H1 (cell line): ENCODE measurements around the gene TEAD1. TPM values are rescaled to one million over a fixed set of nuclear protein-coding genes. Genes with fewer than 3 reads are reported as not detected.

Source experiments
- BACH1 ChIP-seq: IDR thresholded peaks from 2 replicates; pipeline ENCODE4 v1.6.1; 2012; ENCODE audit warnings: low read length, improper control_type of control experiment
- BCL11A ChIP-seq, 2 experiments: IDR thresholded peaks; one replicate each; pipeline ENCODE4 v1.6.1; 2011; ENCODE audit warnings: low read depth in 2 of 2, low read length in 2 of 2, mild to moderate bottlenecking in 2 of 2
- CBX5 ChIP-seq: fragments of 300-800, 300-1000 bp; sonication (generic); IDR thresholded peaks from 2 replicates; pipeline ENCODE4 v1.7.1; 2016; ENCODE audit warnings: antibody characterized with exemption, low read length, low read depth
- CBX8 ChIP-seq: fragments of 300-800, 300-1000 bp; sonication (generic); IDR thresholded peaks from 2 replicates; pipeline ENCODE4 v1.7.1; 2016; ENCODE audit warnings: low read depth, low read length, borderline replicate concordance
- CHD2 ChIP-seq: IDR thresholded peaks from 2 replicates; pipeline ENCODE4 v1.6.1; 2012; ENCODE audit warnings: low read length, improper control_type of control experiment
- CREB1 ChIP-seq: IDR thresholded peaks from 2 replicates; pipeline ENCODE4 v1.6.1; 2012; ENCODE audit warnings: inconsistent platforms
- EGR1 ChIP-seq: IDR thresholded peaks from 2 replicates; pipeline ENCODE4 v1.6.1; 2011; ENCODE audit warnings: low read depth, low read length, borderline replicate concordance
- GABPA ChIP-seq: IDR thresholded peaks from 2 replicates; pipeline ENCODE4 v1.6.1; 2011; ENCODE audit warnings: mild to moderate bottlenecking, low read length, moderate library complexity, borderline replicate concordance; ENCODE audit not compliant: insufficient read depth
- GTF2F1 ChIP-seq: IDR thresholded peaks from 2 replicates; pipeline ENCODE4 v1.6.1; 2012; ENCODE audit warnings: low read depth, low read length, improper control_type of control experiment, borderline replicate concordance
- HDAC2 ChIP-seq, 2 experiments: fragments of 300-600 bp in 1 of 2; sonication (generic) in 1 of 2; IDR thresholded peaks; 2 replicates each; pipeline ENCODE4 v1.6.1; 2011 to 2012; ENCODE audit warnings: low read depth in 2 of 2, low read length in 2 of 2, mild to moderate bottlenecking in 2 of 2, moderate library complexity in 2 of 2, borderline replicate concordance in 1 of 2, inconsistent platforms in 1 of 2
- JUN ChIP-seq: IDR thresholded peaks from 2 replicates; pipeline ENCODE4 v1.6.1; 2011; ENCODE audit warnings: low read depth, mild to moderate bottlenecking, improper control_type of control experiment, low read length
- NANOG ChIP-seq: IDR thresholded peaks from 2 replicates; pipeline ENCODE4 v1.6.1; 2011; ENCODE audit warnings: low read length, low read depth, mild to moderate bottlenecking, inconsistent platforms; ENCODE audit not compliant: insufficient read depth, poor library complexity, severe bottlenecking
- POLR2A ChIP-seq, 2 experiments: IDR thresholded peaks; 1 replicate in 1 of 2; 2 replicates in 1 of 2; pipeline ENCODE4 v1.6.1; 2011; ENCODE audit warnings: low read depth in 2 of 2, low read length in 2 of 2, mild to moderate bottlenecking in 2 of 2; ENCODE audit errors: control extremely low read depth in 1 of 2
- POU5F1 ChIP-seq: IDR thresholded peaks from 2 replicates; pipeline ENCODE4 v1.6.1; 2011; ENCODE audit warnings: low read depth, mild to moderate bottlenecking, low read length, moderate library complexity
- RBBP5 ChIP-seq: IDR thresholded peaks from 2 replicates; pipeline ENCODE4 v1.7.1; 2012; ENCODE audit warnings: low read depth, mild to moderate bottlenecking, inconsistent platforms, low read length, moderate library complexity, borderline replicate concordance
- RNF2 ChIP-seq: fragments of 200-900, 300-1000 bp; sonication (generic); IDR thresholded peaks from 2 replicates; pipeline ENCODE4 v1.7.1; 2016; ENCODE audit warnings: borderline replicate concordance, low read depth, mild to moderate bottlenecking, antibody characterized with exemption, low read length; ENCODE audit not compliant: poor library complexity, severe bottlenecking; ENCODE audit errors: missing control alignments
- RXRA ChIP-seq: IDR thresholded peaks from 2 replicates; pipeline ENCODE4 v1.6.1; 2011; ENCODE audit warnings: low read depth, mild to moderate bottlenecking, low read length, moderate library complexity; ENCODE audit not compliant: insufficient read depth
- SAP30 ChIP-seq: fragments of 300-600 bp; sonication (generic); IDR thresholded peaks from 2 replicates; pipeline ENCODE4 v1.7.1; 2012; ENCODE audit warnings: low read length, moderate library complexity, mild to moderate bottlenecking, inconsistent platforms; ENCODE audit not compliant: insufficient read depth, insufficient replicate concordance
- SUZ12 ChIP-seq: fragments of 200-600 bp; sonication (generic); IDR thresholded peaks from 2 replicates; pipeline ENCODE4 v1.6.1; 2012; ENCODE audit warnings: mild to moderate bottlenecking, inconsistent platforms, low read length, moderate library complexity, mixed read lengths
- TAF1 ChIP-seq: IDR thresholded peaks from 2 replicates; pipeline ENCODE4 v1.6.1; 2011; ENCODE audit warnings: mild to moderate bottlenecking, low read depth, low read length
- USF2 ChIP-seq: IDR thresholded peaks from 2 replicates; pipeline ENCODE4 v1.6.1; 2011; ENCODE audit warnings: low read length, improper control_type of control experiment
- ZNF274 ChIP-seq: IDR thresholded peaks from 2 replicates; pipeline ENCODE4 v1.7.0; 2012; ENCODE audit warnings: low read length, borderline replicate concordance; ENCODE audit errors: extremely low read depth
- polyA plus RNA-seq, 7 experiments: library from polyadenylated mRNA; depleted of rRNA in 3 of 7; stranded (reverse) in 5 of 7; unstranded in 2 of 7; fragments of >200 nt in 5 of 7; fragments of 200-250 nt in 2 of 7; gene quantifications; 1 replicate in 5 of 7; 2 replicates in 1 of 7; 4 replicates in 1 of 7; pipeline versions ENCODE4 v1.2.1 to v1.2.3, GENCODE V29; 2011 to 2013; ENCODE audit warnings: missing spikeins in 2 of 7, mixed read lengths in 2 of 7
- total RNA-seq: library from RNA; stranded (reverse); fragmentation: NEBNext Ultra II Directional; extraction: Animal tissue kit (Norgen Biotek cat#: 25700); gene quantifications from 2 replicates; pipeline ENCODE4 v1.2.1, GENCODE V29; 2021

The TEAD1 gene
- total and polyA plus RNA-seq, 2 of the 8 experiments (the other 6 are each of a cell fraction or from before 2014, with no cell fraction given): 15.6 to 67.4 TPM

- TF ChIP-seq CBX8 (no peak), POU5F1 (no peak), RBBP5 (no peak), ZNF274 (no peak), BACH1 (peak; percentile 99), USF2 (no peak), POLR2A (IDR thresholded peaks at IDR 0.05; ENCODE audit: control extremely low read depth in 1 of 2, low read depth in 2 of 2, low read length in 2 of 2) (peak; percentile 36 to 73), GABPA (no peak), RXRA (no peak), RNF2 (no peak), HDAC2 (IDR thresholded peaks at IDR 0.05; ENCODE audit: borderline replicate concordance in 1 of 2, low read depth in 2 of 2, low read length in 2 of 2) (no peak), NANOG (peak; percentile 10), SUZ12 (no peak), JUN (no peak), SAP30 (no peak), EGR1 (no peak), BCL11A (IDR thresholded peaks at IDR 0.05; ENCODE audit: low read depth in 2 of 2, low read length in 2 of 2) (no peak), GTF2F1 (no peak), CHD2 (peak; percentile 43; the same call in 1 of the 2 replicates), TAF1 (peak; percentile 49; the same call in 1 of the 2 replicates), CREB1 (0 out of 2 replicates have a peak, but pooled peaks have one; percentile 23), CBX5 (no peak)
Observed at GRCh38 chr11:12862696-12863469, 188.7 kb downstream of the TEAD1 start (continued).
